ENCODE measurements around the gene TINAGL1. TPM values are rescaled to one million over a fixed set of nuclear protein-coding genes. Genes with fewer than 3 reads are reported as not detected.

Gene TINAGL1
- total RNA-seq, 4 donors from 2014 or later: 63.7 to 373 (median 125) TPM

DNA sequence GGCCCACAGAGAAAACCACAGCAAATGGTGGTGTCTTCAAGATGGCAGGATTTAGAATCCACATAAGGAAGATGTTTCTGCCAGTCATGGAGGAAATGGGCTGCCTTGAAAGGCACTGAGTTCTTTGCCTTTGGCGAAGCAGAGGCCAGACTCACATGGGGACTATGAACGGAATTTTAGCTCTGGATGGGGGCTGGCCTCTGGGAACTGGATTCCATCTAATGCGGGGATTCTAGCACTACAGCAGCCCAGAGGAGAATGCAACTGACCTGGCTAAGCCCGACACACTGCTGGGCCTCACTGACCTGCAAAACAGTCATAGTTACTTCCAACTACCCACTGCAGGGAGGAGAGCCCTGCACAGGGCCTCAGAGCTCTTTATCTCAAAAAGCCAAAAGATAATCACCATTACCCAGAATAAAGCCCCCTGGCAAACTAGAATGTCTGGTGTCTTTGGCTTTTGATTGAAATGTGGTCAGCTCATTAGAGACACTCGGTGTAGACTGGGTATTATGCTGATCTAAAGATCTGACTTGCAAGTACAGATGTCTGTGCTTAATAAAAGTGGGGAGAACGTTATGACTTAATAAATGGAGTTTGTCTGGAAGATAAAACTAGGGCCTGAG is 52.7 kb downstream of the TINAGL1 start:
- TF ChIP-seq, protein P1, sequence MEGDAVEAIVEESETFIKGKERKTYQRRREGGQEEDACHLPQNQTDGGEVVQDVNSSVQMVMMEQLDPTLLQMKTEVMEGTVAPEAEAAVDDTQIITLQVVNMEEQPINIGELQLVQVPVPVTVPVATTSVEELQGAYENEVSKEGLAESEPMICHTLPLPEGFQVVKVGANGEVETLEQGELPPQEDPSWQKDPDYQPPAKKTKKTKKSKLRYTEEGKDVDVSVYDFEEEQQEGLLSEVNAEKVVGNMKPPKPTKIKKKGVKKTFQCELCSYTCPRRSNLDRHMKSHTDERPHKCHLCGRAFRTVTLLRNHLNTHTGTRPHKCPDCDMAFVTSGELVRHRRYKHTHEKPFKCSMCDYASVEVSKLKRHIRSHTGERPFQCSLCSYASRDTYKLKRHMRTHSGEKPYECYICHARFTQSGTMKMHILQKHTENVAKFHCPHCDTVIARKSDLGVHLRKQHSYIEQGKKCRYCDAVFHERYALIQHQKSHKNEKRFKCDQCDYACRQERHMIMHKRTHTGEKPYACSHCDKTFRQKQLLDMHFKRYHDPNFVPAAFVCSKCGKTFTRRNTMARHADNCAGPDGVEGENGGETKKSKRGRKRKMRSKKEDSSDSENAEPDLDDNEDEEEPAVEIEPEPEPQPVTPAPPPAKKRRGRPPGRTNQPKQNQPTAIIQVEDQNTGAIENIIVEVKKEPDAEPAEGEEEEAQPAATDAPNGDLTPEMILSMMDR (IDR thresholded peaks at IDR 0.05; ENCODE audit: low read depth): no peak

DNA sequence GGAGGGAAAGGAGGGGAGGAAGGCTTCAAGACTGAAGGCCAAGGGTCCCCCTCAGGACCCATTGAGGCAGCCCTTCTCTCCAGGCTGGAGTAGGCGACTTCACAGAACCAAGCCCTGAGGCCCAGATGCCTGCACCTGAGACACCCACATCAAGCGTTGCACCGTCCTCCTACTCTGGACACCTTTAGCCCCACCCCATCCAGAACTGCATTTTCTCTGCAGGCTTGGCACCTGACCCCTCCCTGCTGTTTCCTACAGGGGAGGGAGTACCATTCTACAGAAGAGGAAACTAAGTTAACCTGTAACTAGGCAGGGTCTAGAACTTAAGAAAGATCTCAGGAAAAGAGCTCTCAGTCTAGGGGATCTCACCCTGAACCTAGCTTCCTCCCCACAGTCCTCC is 56.3 kb downstream of the TINAGL1 start:
- TF ChIP-seq, protein P1 (IDR thresholded peaks at IDR 0.05; ENCODE audit: low read depth): no peak

DNA sequence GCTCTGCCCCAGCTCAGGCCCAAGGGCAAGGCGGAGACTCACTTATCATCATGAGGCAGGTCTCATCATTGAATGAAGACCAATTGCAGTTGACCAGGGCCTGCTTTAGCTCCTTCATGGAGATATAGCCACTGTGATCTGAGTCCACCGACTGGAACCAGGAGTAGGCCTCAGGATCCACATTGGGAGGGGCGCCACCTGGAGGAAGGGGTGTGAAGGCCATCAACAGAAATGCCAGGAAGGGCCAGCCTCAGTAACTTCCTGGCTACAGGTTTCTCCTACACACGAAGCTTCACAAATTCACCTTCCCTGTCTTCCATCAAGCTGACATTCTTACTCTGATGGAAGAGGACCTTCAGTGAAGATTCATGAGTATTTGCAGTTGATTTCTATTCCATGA is 56.8 kb downstream of the TINAGL1 start:
- TF ChIP-seq, protein P1 (IDR thresholded peaks at IDR 0.05; ENCODE audit: low read depth): no peak

Other genes with a start within 250 kb of the TINAGL1 start
- gene FABP3, start 203.4 kb upstream of the TINAGL1 start, total RNA-seq: 10 to 100 TPM in 3 of 4 donors, not detected in 1; 17.8 to 43.2 (median 18.8) TPM
- gene SERINC2, start 163.3 kb upstream of the TINAGL1 start, total RNA-seq: 10 to 100 TPM in 1 of 4 donors, 1 to 10 TPM in 3; 1.6 to 11.0 (median 7.2) TPM
- gene HCRTR1, start 41.2 kb downstream of the TINAGL1 start, total RNA-seq: 1 to 10 TPM in 1 of 4 donors, not detected in 3; 1.7 TPM
- gene PEF1, start 68.4 kb downstream of the TINAGL1 start, total RNA-seq: 10 to 100 TPM; 49.6 to 68.8 (median 56.9) TPM
- 10 to 100 TPM; 24.0 to 79.1 (median 55.0) TPM for gene COL16A1, start 127.5 kb downstream of the TINAGL1 start, total RNA-seq
- 1 to 10 TPM in 3 of 4 donors, under 1 TPM in 1; 0.82 to 5.1 (median 3.9) TPM for gene ADGRB2, start 187.8 kb downstream of the TINAGL1 start, total RNA-seq
- 10 to 100 TPM in 1 of 4 donors, 1 to 10 TPM in 2, under 1 TPM in 1; 0.82 to 42.7 (median 4.5) TPM for gene SPOCD1, start 239.5 kb downstream of the TINAGL1 start, total RNA-seq